GM12878 (cell line): ENCODE data around the gene TRIM4.
"Not testable (repeated sequence)": the region's sequence is repeated elsewhere in the genome, so short reads cannot be mapped to it uniquely, and the experiment has no call there.

Experiments used
- CREM ChIP-seq: IDR thresholded peaks from 2 replicates; pipeline ENCODE4 v1.6.1; 2014; ENCODE audit warnings: antibody characterized with exemption, low read depth
- CTCF ChIP-seq, 3 experiments: IDR thresholded peaks in 2 of 3; conservative IDR thresholded peaks in 1 of 3; 2 replicates each; pipeline ENCODE4 v1.5.1; 2011; ENCODE audit warnings: low read depth in 3 of 3, low read length in 3 of 3, mild to moderate bottlenecking in 3 of 3, control low read depth in 2 of 3, moderate library complexity in 2 of 3, inconsistent platforms in 1 of 3, mixed read lengths in 1 of 3; ENCODE audit not compliant: control insufficient read depth in 2 of 3, insufficient read depth in 1 of 3; ENCODE audit errors: extremely low read depth in 1 of 3
- ELK1 ChIP-seq: IDR thresholded peaks from 2 replicates; pipeline ENCODE4 v1.6.1; 2012; ENCODE audit warnings: low read depth, low read length, improper control_type of control experiment
- EZH2 ChIP-seq: IDR thresholded peaks from 2 replicates; pipeline ENCODE4 v1.6.1; 2012; ENCODE audit warnings: low read depth, mild to moderate bottlenecking, control low read depth, inconsistent platforms, low read length, borderline replicate concordance; ENCODE audit not compliant: control insufficient read depth
- IRF3 ChIP-seq: fragments of 450-650 bp; IDR thresholded peaks from 2 replicates; pipeline ENCODE4 v1.6.1; 2014; ENCODE audit warnings: mild to moderate bottlenecking
- POLR2AphosphoS5 ChIP-seq: IDR thresholded peaks from 2 replicates; pipeline ENCODE4 v1.6.1; 2011; ENCODE audit warnings: mild to moderate bottlenecking, low read length, inconsistent platforms
- TARDBP ChIP-seq: IDR thresholded peaks from 2 replicates; pipeline ENCODE4 v1.6.1; 2016; ENCODE audit warnings: borderline replicate concordance
- ZZZ3 ChIP-seq: IDR thresholded peaks from 2 replicates; pipeline ENCODE4 v1.6.1; 2011; ENCODE audit warnings: low read depth; ENCODE audit not compliant: control insufficient read depth, insufficient read length
- TF ChIP-seq, protein P1 (sequence below): fragments of 450-650 bp; formaldehyde crosslinking; IDR thresholded peaks from 2 replicates; pipeline ENCODE4 v1.4.0; 2022; ENCODE audit warnings: mild to moderate bottlenecking, moderate library complexity
- TF ChIP-seq, protein P2 (sequence below): IDR thresholded peaks from 2 replicates; pipeline ENCODE4 v1.6.1; 2011; ENCODE audit warnings: borderline replicate concordance, low read depth, mild to moderate bottlenecking, moderate library complexity, mixed read lengths, low read length; ENCODE audit not compliant: insufficient read depth; ENCODE audit errors: extremely low read length

DNA sequence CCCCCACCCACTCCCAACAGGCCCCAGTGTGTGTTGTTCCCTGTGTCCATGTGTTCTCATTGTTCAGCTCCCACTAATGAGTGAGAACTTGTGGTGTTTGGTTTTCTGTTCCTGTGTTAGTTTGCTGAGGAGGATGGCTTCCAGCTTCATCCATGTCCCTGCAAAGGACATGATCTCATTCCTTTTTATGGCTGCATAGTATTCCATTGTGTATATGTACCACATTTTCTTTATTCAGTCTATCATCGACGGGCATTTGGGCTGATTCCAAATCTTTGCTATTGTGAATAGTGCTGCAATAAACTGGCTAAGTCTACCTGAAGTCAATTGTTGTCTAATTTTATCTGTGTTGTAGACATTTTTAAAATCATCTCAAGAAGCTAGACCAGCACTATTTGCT lies 51.9 kb downstream of the TRIM4 start:
- TF ChIP-seq POLR2AphosphoS5; CTCF (IDR thresholded peaks at IDR 0.05 in 2 of 3, conservative IDR thresholded peaks at IDR 0.05 in 1 of 3; ENCODE audit: control insufficient read depth in 2 of 3, extremely low read depth in 1 of 3, insufficient read depth in 1 of 3, low read depth in 3 of 3, low read length in 3 of 3); ELK1; CREM; IRF3; ZZZ3; EZH2; TARDBP: not testable (repeated sequence)
- TF ChIP-seq, protein P1, sequence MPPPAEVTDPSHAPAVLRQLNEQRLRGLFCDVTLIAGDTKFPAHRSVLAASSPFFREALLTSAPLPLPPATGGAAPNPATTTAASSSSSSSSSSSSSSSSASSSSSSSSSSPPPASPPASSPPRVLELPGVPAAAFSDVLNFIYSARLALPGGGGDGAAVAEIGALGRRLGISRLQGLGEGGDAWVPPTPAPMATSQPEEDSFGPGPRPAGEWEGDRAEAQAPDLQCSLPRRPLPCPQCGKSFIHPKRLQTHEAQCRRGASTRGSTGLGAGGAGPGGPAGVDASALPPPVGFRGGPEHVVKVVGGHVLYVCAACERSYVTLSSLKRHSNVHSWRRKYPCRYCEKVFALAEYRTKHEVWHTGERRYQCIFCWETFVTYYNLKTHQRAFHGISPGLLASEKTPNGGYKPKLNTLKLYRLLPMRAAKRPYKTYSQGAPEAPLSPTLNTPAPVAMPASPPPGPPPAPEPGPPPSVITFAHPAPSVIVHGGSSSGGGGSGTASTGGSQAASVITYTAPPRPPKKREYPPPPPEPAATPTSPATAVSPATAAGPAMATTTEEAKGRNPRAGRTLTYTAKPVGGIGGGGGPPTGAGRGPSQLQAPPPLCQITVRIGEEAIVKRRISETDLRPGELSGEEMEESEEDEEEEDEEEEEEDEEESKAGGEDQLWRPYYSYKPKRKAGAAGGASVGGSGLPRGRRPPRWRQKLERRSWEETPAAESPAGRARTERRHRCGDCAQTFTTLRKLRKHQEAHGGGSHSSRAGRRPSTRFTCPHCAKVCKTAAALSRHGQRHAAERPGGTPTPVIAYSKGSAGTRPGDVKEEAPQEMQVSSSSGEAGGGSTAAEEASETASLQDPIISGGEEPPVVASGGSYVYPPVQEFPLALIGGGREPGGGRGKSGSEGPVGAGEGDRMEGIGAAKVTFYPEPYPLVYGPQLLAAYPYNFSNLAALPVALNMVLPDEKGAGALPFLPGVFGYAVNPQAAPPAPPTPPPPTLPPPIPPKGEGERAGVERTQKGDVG (CRISPR knock-in tag): not testable (repeated sequence)
- TF ChIP-seq, protein P2, sequence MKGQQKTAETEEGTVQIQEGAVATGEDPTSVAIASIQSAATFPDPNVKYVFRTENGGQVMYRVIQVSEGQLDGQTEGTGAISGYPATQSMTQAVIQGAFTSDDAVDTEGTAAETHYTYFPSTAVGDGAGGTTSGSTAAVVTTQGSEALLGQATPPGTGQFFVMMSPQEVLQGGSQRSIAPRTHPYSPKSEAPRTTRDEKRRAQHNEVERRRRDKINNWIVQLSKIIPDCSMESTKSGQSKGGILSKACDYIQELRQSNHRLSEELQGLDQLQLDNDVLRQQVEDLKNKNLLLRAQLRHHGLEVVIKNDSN: not testable (repeated sequence)
